ENCODE results near the gene NOTCH4.

Gene NOTCH4

DNA sequence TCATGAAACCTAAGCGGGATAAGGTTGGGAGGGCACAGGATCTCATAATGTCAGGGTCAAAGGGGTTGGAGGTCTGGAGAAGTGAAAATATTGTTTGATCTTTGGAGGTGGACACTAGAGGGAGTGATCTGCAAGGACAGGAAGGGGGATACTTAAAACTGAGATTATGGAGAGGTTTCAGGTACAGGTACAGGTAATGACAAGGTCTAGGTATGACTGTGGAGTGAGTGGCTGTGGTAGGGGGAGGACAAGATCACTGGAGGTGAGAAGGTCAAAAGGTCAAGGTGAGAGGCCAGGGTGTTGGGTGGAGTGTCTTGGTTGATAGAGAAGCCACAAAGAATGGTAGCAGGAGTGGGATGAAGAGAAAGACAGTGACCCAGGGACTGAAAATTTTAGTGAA is 16.8 kb upstream of the NOTCH4 start:
- TF ChIP-seq ZNF560 (tag by site-specific recombination; IDR thresholded peaks at IDR 0.05; ENCODE audit: borderline replicate concordance) (no peak), PRDM4 (tag by site-specific recombination; IDR thresholded peaks at IDR 0.05) (peak; percentile 44; the same call in 1 of the 2 replicates), ZNF501 (tag by site-specific recombination; IDR thresholded peaks at IDR 0.05) (no peak), ZNF513 (tag by site-specific recombination; IDR thresholded peaks at IDR 0.05) (no peak), SP3 (tag by site-specific recombination; IDR thresholded peaks at IDR 0.05) (no peak), BCL11B (tag by site-specific recombination; IDR thresholded peaks at IDR 0.05; ENCODE audit: low read depth) (no peak), ZNF626 (tag by site-specific recombination; IDR thresholded peaks at IDR 0.05) (no peak)
- TF ChIP-seq, protein P1, sequence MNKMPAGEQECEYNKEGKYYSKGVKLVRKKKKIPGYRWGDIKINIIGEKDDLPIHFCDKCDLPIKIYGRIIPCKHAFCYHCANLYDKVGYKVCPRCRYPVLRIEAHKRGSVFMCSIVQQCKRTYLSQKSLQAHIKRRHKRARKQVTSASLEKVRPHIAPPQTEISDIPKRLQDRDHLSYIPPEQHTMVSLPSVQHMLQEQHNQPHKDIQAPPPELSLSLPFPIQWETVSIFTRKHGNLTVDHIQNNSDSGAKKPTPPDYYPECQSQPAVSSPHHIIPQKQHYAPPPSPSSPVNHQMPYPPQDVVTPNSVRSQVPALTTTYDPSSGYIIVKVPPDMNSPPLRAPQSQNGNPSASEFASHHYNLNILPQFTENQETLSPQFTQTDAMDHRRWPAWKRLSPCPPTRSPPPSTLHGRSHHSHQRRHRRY (tag by site-specific recombination; IDR thresholded peaks at IDR 0.05): no peak
- TF ChIP-seq, protein P2, sequence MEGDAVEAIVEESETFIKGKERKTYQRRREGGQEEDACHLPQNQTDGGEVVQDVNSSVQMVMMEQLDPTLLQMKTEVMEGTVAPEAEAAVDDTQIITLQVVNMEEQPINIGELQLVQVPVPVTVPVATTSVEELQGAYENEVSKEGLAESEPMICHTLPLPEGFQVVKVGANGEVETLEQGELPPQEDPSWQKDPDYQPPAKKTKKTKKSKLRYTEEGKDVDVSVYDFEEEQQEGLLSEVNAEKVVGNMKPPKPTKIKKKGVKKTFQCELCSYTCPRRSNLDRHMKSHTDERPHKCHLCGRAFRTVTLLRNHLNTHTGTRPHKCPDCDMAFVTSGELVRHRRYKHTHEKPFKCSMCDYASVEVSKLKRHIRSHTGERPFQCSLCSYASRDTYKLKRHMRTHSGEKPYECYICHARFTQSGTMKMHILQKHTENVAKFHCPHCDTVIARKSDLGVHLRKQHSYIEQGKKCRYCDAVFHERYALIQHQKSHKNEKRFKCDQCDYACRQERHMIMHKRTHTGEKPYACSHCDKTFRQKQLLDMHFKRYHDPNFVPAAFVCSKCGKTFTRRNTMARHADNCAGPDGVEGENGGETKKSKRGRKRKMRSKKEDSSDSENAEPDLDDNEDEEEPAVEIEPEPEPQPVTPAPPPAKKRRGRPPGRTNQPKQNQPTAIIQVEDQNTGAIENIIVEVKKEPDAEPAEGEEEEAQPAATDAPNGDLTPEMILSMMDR (tag by site-specific recombination; IDR thresholded peaks at IDR 0.05): 0 out of 2 replicates have a peak, but pooled peaks have one; percentile 12
- H3K4me1 ChIP-seq (ENCODE audit: control insufficient read depth, insufficient read depth, low read length): no peaks in the 10 kb centered on the region
- H3K4me3 ChIP-seq (ENCODE audit: low read depth, low read length): no peak overlapping the region
- POLR2A ChIA-PET: no interaction called here
- no peaks in the 10 kb centered on the region for H3K36me3 ChIP-seq (ENCODE audit: control insufficient read depth in 2 of 2, insufficient read depth in 1 of 2, low read length in 2 of 2)
- no peak overlapping the region for H3K27ac ChIP-seq (ENCODE audit: extremely low read depth, low read depth, low read length)
- CTCF ChIA-PET: interaction anchor here (0.7 to 1.1 kb wide), 4 partner anchors 9 to 45 kb away, joined by 3 to 5 read pairs (median 4); no protein-coding TSS in a partner anchor
- no peaks in the 10 kb centered on the region for H3K9me3 ChIP-seq (ENCODE audit: control insufficient read depth, insufficient read depth, low read depth, low read length)

DNA sequence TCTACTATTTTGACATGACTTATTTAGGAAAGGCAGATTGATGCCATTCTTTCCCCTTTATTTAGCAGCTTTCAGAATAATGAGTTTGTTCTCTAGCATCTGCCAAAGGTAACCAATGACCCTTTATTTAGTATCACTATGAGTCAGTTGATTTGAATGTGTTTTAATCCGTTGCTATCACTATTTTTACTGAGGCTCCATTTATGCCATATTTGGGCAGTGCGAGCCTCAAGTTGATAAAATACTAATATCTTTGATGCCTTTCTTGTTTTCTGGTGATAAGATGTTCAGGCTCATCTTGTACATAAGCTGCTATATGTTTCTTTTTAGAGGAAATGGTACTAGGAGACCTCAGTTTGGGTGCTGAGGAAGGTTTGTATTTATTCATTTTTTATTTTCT is 15.6 kb upstream of the NOTCH4 start:
- H3K9me3 ChIP-seq (ENCODE audit: control insufficient read depth, insufficient read depth, low read depth, low read length): no peaks in the 10 kb centered on the region
- ChIA-PET POLR2A (no interaction called here), CTCF (interaction anchor here (0.7 to 1.3 kb wide), 4 partner anchors 15 to 324 kb away, joined by 3 to 5 read pairs (median 3); no protein-coding TSS in a partner anchor)
- no peaks in the 10 kb centered on the region for H3K36me3 ChIP-seq (ENCODE audit: control insufficient read depth in 2 of 2, insufficient read depth in 1 of 2, low read length in 2 of 2)
- no peak overlapping the region for H3K4me3 ChIP-seq (ENCODE audit: low read depth, low read length)
- H3K27ac ChIP-seq (ENCODE audit: extremely low read depth, low read depth, low read length): no peak overlapping the region
- no peaks in the 10 kb centered on the region for H3K4me1 ChIP-seq (ENCODE audit: control insufficient read depth, insufficient read depth, low read length)
- TF ChIP-seq ZFP69B (tag by site-specific recombination; IDR thresholded peaks at IDR 0.05) (no peak), ZNF843 (tag by site-specific recombination; IDR thresholded peaks at IDR 0.05) (no peak), ZNF544 (tag by site-specific recombination; IDR thresholded peaks at IDR 0.05) (no peak), ZBTB6 (tag by site-specific recombination; IDR thresholded peaks at IDR 0.05) (no peak), ZNF510 (tag by site-specific recombination; IDR thresholded peaks at IDR 0.05; ENCODE audit: insufficient replicate concordance) (no peak), ZNF341 (tag by site-specific recombination; IDR thresholded peaks at IDR 0.05; ENCODE audit: low read depth) (no peak), ZNF221 (tag by site-specific recombination; IDR thresholded peaks at IDR 0.05; ENCODE audit: borderline replicate concordance) (no peak), AEBP2 (tag by site-specific recombination; IDR thresholded peaks at IDR 0.05; ENCODE audit: borderline replicate concordance) (no peak), SCRT1 (tag by site-specific recombination; IDR thresholded peaks at IDR 0.05; ENCODE audit: borderline replicate concordance) (no peak)
- TF ChIP-seq, protein P3, sequence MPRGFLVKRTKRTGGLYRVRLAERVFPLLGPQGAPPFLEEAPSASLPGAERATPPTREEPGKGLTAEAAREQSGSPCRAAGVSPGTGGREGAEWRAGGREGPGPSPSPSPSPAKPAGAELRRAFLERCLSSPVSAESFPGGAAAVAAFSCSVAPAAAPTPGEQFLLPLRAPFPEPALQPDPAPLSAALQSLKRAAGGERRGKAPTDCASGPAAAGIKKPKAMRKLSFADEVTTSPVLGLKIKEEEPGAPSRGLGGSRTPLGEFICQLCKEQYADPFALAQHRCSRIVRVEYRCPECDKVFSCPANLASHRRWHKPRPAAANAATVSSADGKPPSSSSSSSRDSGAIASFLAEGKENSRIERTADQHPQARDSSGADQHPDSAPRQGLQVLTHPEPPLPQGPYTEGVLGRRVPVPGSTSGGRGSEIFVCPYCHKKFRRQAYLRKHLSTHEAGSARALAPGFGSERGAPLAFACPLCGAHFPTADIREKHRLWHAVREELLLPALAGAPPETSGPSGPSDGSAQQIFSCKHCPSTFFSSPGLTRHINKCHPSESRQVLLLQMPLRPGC (tag by site-specific recombination; IDR thresholded peaks at IDR 0.05): no peak
- TF ChIP-seq, protein P4, sequence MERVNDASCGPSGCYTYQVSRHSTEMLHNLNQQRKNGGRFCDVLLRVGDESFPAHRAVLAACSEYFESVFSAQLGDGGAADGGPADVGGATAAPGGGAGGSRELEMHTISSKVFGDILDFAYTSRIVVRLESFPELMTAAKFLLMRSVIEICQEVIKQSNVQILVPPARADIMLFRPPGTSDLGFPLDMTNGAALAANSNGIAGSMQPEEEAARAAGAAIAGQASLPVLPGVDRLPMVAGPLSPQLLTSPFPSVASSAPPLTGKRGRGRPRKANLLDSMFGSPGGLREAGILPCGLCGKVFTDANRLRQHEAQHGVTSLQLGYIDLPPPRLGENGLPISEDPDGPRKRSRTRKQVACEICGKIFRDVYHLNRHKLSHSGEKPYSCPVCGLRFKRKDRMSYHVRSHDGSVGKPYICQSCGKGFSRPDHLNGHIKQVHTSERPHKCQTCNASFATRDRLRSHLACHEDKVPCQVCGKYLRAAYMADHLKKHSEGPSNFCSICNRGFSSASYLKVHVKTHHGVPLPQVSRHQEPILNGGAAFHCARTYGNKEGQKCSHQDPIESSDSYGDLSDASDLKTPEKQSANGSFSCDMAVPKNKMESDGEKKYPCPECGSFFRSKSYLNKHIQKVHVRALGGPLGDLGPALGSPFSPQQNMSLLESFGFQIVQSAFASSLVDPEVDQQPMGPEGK (tag by site-specific recombination; IDR thresholded peaks at IDR 0.05): no peak

Measured in HEK293 (cell line).